Gastrocnemius medialis (tissue), 4 donors: Measurements from ENCODE around the gene ADIRF. TPM values are rescaled to one million over a fixed set of nuclear protein-coding genes. Genes with fewer than 3 reads are reported as not detected.

ENCODE experiments used
- ATAC-seq, 2 donors: fragments of 150-250 bp; one replicate each; pipeline ENCODE4 v1.9.1; 2016
- DNase-seq, 2 donors: peaks; one replicate each; pipeline ENCODE4 v3.0.0-alpha.2; 2019
- H3K27ac ChIP-seq, 4 donors: fragments of 200-600 bp; sonication (generic); 1 replicate in 1 of 4; 2 replicates in 3 of 4; pipeline ENCODE4 v1.5.1; 2016 to 2018; ENCODE audit warnings: mild to moderate bottlenecking in 2 of 4, moderate library complexity in 1 of 4
- H3K27me3 ChIP-seq, 3 donors: fragments of 200-600 bp; sonication (generic) in 2 of 3; 1 replicate in 1 of 3; 2 replicates in 2 of 3; pipeline versions ENCODE4 v1.5.1 to v1.6.0; 2016 to 2019; ENCODE audit warnings: mild to moderate bottlenecking in 1 of 3, moderate library complexity in 1 of 3
- H3K36me3 ChIP-seq, 2 donors: fragments of 200-600 bp; sonication (generic) in 1 of 2; one replicate each; pipeline ENCODE4 v1.5.1; 2017 to 2018
- H3K4me1 ChIP-seq, 2 donors: fragments of 200-600 bp; sonication (generic) in 1 of 2; one replicate each; pipeline ENCODE4 v1.5.1; 2016 to 2017; ENCODE audit warnings: mild to moderate bottlenecking in 2 of 2
- H3K4me3 ChIP-seq, 4 donors: fragments of 200-600 bp; sonication (generic) in 3 of 4; 1 replicate in 1 of 4; 2 replicates in 3 of 4; pipeline ENCODE4 v1.5.1; 2016 to 2019; ENCODE audit warnings: mild to moderate bottlenecking in 2 of 4
- H3K9me3 ChIP-seq, 3 donors: fragments of 200-600 bp; sonication (generic) in 2 of 3; 1 replicate in 1 of 3; 2 replicates in 2 of 3; pipeline ENCODE4 v1.5.1; 2016 to 2019
- POLR2A ChIP-seq, 2 donors: fragments of 450-650 bp; IDR thresholded peaks; one replicate each; pipeline ENCODE4 v1.6.1; 2017; ENCODE audit warnings: antibody characterized with exemption in 2 of 2, mild to moderate bottlenecking in 2 of 2, moderate library complexity in 2 of 2
- in situ Hi-C, 4 donors: fragments of 200-750 bp; cut with MboI; loops; one replicate each; pipeline versions ENCODE4 v1.15.0 to v1.8.0; 2017; ENCODE audit warnings: low sequenced_read_pairs in 4 of 4
- intact Hi-C: fragments of 100-400 bp; cut with DNase I; formaldehyde crosslinking; loops from one replicate; pipeline ENCODE4 v1.15.1; 2023; ENCODE audit warnings: low total_unique reads
- total RNA-seq, 4 donors: library from RNA; depleted of rRNA; stranded (reverse); fragments of >200 nt; gene quantifications; one replicate each; pipeline versions ENCODE4 v1.1.0 to v1.2.3, GENCODE V29; 2016
- TF ChIP-seq, protein P1 (sequence below), 5 experiments: fragments of 450-650 bp in 3 of 5; fragments of 200-600 bp in 2 of 5; sonication (generic) in 2 of 5; IDR thresholded peaks in 4 of 5; conservative IDR thresholded peaks in 1 of 5; 1 replicate in 4 of 5; 2 replicates in 1 of 5; pipeline ENCODE4 v1.5.1; 2016 to 2019; ENCODE audit warnings: antibody characterized with exemption in 5 of 5, mild to moderate bottlenecking in 3 of 5, moderate library complexity in 3 of 5

ADIRF gene
- total RNA-seq, 4 donors from 2014 or later: 20.1 to 51.2 (median 31.0) TPM

- intact Hi-C loops: no loop called here
- TF ChIP-seq, protein P1, sequence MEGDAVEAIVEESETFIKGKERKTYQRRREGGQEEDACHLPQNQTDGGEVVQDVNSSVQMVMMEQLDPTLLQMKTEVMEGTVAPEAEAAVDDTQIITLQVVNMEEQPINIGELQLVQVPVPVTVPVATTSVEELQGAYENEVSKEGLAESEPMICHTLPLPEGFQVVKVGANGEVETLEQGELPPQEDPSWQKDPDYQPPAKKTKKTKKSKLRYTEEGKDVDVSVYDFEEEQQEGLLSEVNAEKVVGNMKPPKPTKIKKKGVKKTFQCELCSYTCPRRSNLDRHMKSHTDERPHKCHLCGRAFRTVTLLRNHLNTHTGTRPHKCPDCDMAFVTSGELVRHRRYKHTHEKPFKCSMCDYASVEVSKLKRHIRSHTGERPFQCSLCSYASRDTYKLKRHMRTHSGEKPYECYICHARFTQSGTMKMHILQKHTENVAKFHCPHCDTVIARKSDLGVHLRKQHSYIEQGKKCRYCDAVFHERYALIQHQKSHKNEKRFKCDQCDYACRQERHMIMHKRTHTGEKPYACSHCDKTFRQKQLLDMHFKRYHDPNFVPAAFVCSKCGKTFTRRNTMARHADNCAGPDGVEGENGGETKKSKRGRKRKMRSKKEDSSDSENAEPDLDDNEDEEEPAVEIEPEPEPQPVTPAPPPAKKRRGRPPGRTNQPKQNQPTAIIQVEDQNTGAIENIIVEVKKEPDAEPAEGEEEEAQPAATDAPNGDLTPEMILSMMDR (IDR thresholded peaks at IDR 0.05 in 4 of 5, conservative IDR thresholded peaks at IDR 0.05 in 1 of 5): no peak
- no peak for TF ChIP-seq POLR2A (IDR thresholded peaks at IDR 0.05)
- no peak for DNase-seq
These were observed 13.4 kb upstream of the ADIRF start for GRCh38 chr10:86954681-86955500.

GRCh38 chr10:86955501-86956194 is 12.6 kb upstream of the ADIRF start:
- TF ChIP-seq, protein P1 (IDR thresholded peaks at IDR 0.05 in 4 of 5, conservative IDR thresholded peaks at IDR 0.05 in 1 of 5): no peak
- no peak for TF ChIP-seq POLR2A (IDR thresholded peaks at IDR 0.05)
- Histone ChIP-seq H3K27ac (peak overlapping the region; percentile 72 to 79 (median 78)), H3K4me3 (peak overlapping the region; percentile 32 to 55 (median 46)), H3K36me3 (no peaks in the 10 kb centered on the region), H3K27me3 (no peaks in the 10 kb centered on the region), H3K4me1 (peaks cover 8 to 24% of the 10 kb centered on the region in 2 donors), H3K9me3 (no peaks in the 10 kb centered on the region)
- in situ Hi-C loops (no loop called here), intact Hi-C loops (no loop called here)
- ATAC-seq (no peak), DNase-seq (no peak)

More at GRCh38 chr10:86954681-86955500, 13.4 kb upstream of the ADIRF start:
- no peaks in the 10 kb centered on the region for H3K9me3 ChIP-seq
- H3K27me3 ChIP-seq: no peaks in the 10 kb centered on the region
- in situ Hi-C loops: no loop called here
- ATAC-seq: no peak
- H3K4me3 ChIP-seq: peak overlapping the region; percentile 32 to 55 (median 46)
- peaks cover 8 to 16% of the 10 kb centered on the region in 2 donors for H3K4me1 ChIP-seq
- H3K36me3 ChIP-seq: no peaks in the 10 kb centered on the region
- peak overlapping the region; percentile 72 to 79 (median 78) for H3K27ac ChIP-seq

- H3K9me3 ChIP-seq: no peaks in the 10 kb centered on the region
- H3K4me3 ChIP-seq: peak overlapping the region; percentile 32 to 55 (median 46)
- DNase-seq (no peak), ATAC-seq (no peak)
- H3K27me3 ChIP-seq: no peaks in the 10 kb centered on the region
- intact Hi-C loops: no loop called here
- no peak for TF ChIP-seq POLR2A (IDR thresholded peaks at IDR 0.05)
- TF ChIP-seq, protein P1 (IDR thresholded peaks at IDR 0.05 in 4 of 5, conservative IDR thresholded peaks at IDR 0.05 in 1 of 5): no peak
- peak overlapping the region; percentile 72 to 79 (median 78) for H3K27ac ChIP-seq
- peaks cover 8 to 24% of the 10 kb centered on the region in 2 donors for H3K4me1 ChIP-seq
- in situ Hi-C loops: no loop called here
- H3K36me3 ChIP-seq: no peaks in the 10 kb centered on the region
These were observed 12.0 kb upstream of the ADIRF start for GRCh38 chr10:86956195-86956847.

GRCh38 chr10:86956848-86957448 is 11.3 kb upstream of the ADIRF start:
- H3K4me3 ChIP-seq: peak overlapping the region; percentile 32 to 55 (median 46)
- in situ Hi-C loops: no loop called here
- H3K9me3 ChIP-seq: no peaks in the 10 kb centered on the region
- TF ChIP-seq POLR2A (IDR thresholded peaks at IDR 0.05): no peak
- TF ChIP-seq, protein P1 (IDR thresholded peaks at IDR 0.05 in 4 of 5, conservative IDR thresholded peaks at IDR 0.05 in 1 of 5): no peak
- H3K4me1 ChIP-seq: peaks cover 8 to 24% of the 10 kb centered on the region in 2 donors
- ATAC-seq: no peak
- H3K27ac ChIP-seq: peak overlapping the region; percentile 72 to 79 (median 78)
- H3K36me3 ChIP-seq: no peaks in the 10 kb centered on the region
- DNase-seq: no peak
- H3K27me3 ChIP-seq: no peaks in the 10 kb centered on the region
- intact Hi-C loops: no loop called here
